Fibroblast of pulmonary artery (primary cell): Measurements from ENCODE around the gene C1QA.
A peak's percentile ranks its signal among the peaks of the same experiment; 100 is the strongest.

Experiments
- DNase-seq: peaks from one replicate; pipeline ENCODE4 v3.0.0-alpha.2; 2010; ENCODE audit warnings: low read depth
- H3K4me3 ChIP-seq: replicated peaks from 2 replicates; pipeline ENCODE4 v1.5.1; 2011; ENCODE audit warnings: low read depth, mild to moderate bottlenecking, control low read depth, low read length, moderate library complexity
- TF ChIP-seq, protein P1 (sequence below): IDR thresholded peaks from 2 replicates; pipeline ENCODE4 v1.5.1; 2011; ENCODE audit warnings: mild to moderate bottlenecking, control low read depth, low read length, inconsistent platforms; ENCODE audit errors: missing control alignments

Gene C1QA

DNA sequence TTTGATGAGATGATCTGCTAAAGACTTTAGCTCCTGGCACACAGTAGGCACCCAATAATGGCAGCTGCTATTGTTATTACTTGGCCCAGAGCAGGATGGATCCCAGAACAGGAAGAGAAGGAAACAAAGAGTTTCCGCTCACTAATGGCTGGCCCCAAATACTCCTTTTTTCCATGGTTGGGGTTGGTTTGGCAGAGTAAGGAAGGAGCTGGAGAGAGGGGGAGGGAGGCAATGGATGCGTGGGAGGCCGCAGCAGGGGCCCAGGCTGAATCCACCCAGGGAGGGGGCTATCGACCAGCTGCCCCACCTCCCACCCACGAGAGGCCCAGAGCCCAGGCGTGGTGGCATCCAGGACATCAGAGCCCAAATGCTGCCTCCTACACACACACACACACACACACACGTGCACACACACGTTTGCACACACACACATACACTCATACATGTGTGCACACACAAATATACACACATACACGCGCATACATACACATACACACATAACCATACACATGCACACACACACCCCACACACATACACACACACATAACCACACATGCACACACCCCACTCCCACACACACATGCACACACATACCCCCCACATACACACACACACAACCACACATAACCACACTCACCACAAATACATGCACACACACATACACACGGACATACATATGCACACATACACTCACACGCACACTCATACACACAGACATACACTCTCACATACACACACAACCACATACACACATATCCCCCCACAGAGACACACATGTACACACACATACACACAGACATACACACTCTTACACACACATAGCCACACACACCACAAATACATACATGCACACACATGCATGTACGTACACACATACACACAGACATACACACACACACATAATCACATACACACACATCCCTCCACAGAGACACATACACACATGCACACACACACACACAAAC is 41.8 kb downstream of the C1QA start:
- TF ChIP-seq, protein P1, sequence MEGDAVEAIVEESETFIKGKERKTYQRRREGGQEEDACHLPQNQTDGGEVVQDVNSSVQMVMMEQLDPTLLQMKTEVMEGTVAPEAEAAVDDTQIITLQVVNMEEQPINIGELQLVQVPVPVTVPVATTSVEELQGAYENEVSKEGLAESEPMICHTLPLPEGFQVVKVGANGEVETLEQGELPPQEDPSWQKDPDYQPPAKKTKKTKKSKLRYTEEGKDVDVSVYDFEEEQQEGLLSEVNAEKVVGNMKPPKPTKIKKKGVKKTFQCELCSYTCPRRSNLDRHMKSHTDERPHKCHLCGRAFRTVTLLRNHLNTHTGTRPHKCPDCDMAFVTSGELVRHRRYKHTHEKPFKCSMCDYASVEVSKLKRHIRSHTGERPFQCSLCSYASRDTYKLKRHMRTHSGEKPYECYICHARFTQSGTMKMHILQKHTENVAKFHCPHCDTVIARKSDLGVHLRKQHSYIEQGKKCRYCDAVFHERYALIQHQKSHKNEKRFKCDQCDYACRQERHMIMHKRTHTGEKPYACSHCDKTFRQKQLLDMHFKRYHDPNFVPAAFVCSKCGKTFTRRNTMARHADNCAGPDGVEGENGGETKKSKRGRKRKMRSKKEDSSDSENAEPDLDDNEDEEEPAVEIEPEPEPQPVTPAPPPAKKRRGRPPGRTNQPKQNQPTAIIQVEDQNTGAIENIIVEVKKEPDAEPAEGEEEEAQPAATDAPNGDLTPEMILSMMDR = no peak
- H3K4me3 ChIP-seq = no peak overlapping the region
- no peak for DNase-seq

GRCh38 chr1:22680726-22681125 is 44.3 kb downstream of the C1QA start:
- H3K4me3 ChIP-seq = no peak overlapping the region
- TF ChIP-seq, protein P1 = no peak
- DNase-seq = no peak

DNA sequence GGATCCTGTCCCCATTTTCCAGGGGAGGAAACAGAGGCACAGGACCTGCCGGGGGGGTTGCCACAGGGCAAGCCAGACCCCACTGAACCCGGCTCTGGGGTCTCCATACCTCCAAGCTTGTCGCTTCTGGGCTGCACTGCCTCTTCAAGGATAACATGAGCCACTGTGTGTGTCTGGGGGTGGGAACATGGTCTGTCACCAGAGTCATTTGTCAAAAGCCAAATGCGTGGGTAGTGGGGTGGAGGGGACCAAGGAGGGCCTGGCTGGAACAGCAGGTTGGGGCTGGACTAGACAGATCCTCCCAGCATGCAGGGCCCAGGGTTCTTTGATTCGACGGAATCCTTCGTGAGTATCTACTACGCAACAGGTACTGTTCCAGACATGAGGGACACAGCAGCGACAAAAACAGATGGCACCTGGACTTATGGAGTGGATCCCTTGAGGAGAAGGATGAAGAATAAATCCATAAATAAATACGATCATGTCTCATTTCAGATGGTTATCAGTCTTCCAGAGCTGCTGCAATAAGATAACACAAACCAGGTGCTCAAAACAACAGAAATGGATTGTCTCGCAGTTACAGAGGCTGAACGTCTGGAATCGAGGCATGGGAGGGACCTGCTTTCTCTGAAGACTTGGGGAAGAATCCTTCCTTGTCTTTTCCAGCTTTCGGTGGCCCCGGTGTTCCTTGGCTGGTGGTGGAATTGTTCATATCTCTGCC is 45.3 kb downstream of the C1QA start:
- no peak for DNase-seq
- no peak overlapping the region for H3K4me3 ChIP-seq
- TF ChIP-seq, protein P1 = no peak

DNA sequence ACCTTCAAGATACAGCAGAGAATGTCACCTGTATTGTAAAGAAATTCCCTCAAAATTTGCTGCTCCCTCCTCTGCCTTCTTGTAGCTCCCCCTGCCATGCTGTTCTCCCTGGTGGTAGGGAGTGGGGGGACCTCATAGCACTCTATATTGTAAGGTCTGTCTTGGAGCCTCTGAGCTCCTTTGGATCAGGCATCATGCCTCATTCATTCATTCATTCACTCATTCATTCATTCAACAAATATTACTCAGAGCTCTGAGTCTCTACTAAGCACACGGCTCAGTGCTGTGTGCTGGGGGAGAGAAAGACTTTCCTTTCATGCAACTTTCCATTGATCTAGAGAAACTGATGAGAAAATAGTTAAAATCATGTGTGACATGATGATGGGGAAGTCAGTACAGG is 47.1 kb downstream of the C1QA start:
- DNase-seq = no peak
- no peak overlapping the region for H3K4me3 ChIP-seq
- TF ChIP-seq, protein P1 = no peak

DNA sequence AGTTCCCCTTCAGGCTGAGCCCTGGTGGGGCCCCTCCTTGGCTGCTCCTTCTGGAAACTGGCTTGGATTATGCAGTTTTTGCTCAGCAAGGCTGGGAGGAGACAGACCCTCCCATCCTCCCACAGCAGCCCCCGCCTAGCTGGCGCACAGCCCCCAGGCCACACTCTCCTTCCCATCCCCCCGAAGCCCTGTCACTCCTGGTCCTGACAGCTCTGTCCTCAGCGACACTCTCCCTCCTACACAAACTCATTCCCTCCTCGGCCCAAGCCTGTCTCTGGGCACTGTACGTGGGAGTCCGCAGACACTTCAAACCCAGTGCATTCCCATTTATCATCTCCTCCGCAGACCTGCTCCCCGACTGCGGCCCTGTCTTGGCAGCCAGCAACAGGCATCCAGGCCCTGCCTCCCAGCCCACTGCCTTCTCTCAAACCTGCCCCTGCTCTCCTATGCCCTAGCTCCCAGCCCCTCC is 49.2 kb downstream of the C1QA start:
- TF ChIP-seq, protein P1 = no peak
- H3K4me3 ChIP-seq = no peak overlapping the region
- peak; percentile 34 for DNase-seq

- TF ChIP-seq, protein P1 = no peak
- DNase-seq = no peak
- H3K4me3 ChIP-seq = no peak overlapping the region
Measured at GRCh38 chr1:22687191-22687590, 50.8 kb downstream of the C1QA start.
